HG02642 (cell line): Measurements from ENCODE around the gene PCIF1.

Experiments used
- ATAC-seq: cut with Tn5 transposase; IDR thresholded peaks from one replicate; pipeline ENCODE4 v1.9.1; 2021; ENCODE audit warnings: mild to moderate bottlenecking; ENCODE audit not compliant: unreplicated experiment, poor library complexity

PCIF1 gene

GRCh38 chr20:45902199-45902701, 32.2 kb upstream of the PCIF1 start:
- no peak for ATAC-seq

GRCh38 chr20:45904583-45905504, 29.6 kb upstream of the PCIF1 start:
- no peak for ATAC-seq

GRCh38 chr20:45905505-45906079, 28.9 kb upstream of the PCIF1 start:
- ATAC-seq = no peak

- ATAC-seq = no peak
Observed at GRCh38 chr20:45907219-45907948, 27.1 kb upstream of the PCIF1 start.

GRCh38 chr20:45908084-45908483, 26.4 kb upstream of the PCIF1 start:
- ATAC-seq = no peak

- ATAC-seq = no peak
Observed at GRCh38 chr20:45909336-45909808, 25.1 kb upstream of the PCIF1 start.

- no peak for ATAC-seq
Observed at GRCh38 chr20:45909817-45910669, 24.4 kb upstream of the PCIF1 start.

GRCh38 chr20:45910670-45911485, 23.6 kb upstream of the PCIF1 start:
- peak; percentile 91 for ATAC-seq

- ATAC-seq = no peak
Observed at GRCh38 chr20:45911486-45912343, 22.8 kb upstream of the PCIF1 start, which contains the start of gene PLTP. Gene PLTP (minus strand): TSS chr20:45912155. CDS start chr20:45911452, 703 bp downstream.

GRCh38 chr20:45912344-45912682, 22.2 kb upstream of the PCIF1 start:
- ATAC-seq = no peak

- no peak for ATAC-seq
Observed at GRCh38 chr20:45913116-45913515, 21.4 kb upstream of the PCIF1 start.

- no peak for ATAC-seq
Observed at GRCh38 chr20:45917790-45918141, 16.7 kb upstream of the PCIF1 start.

- ATAC-seq = no peak
Observed at GRCh38 chr20:45918182-45918737, 16.2 kb upstream of the PCIF1 start.

- no peak for ATAC-seq
Observed at GRCh38 chr20:45918779-45919537, 15.5 kb upstream of the PCIF1 start.

- no peak for ATAC-seq
Observed at GRCh38 chr20:45919542-45920399, 14.7 kb upstream of the PCIF1 start.
